Activated naive CD4-positive, alpha-beta T cell treated with anti-CD3 and anti-CD28 coated beads for 36 hours (primary cell): ENCODE results near the gene RHOBTB3. TPM values are rescaled to one million over a fixed set of nuclear protein-coding genes. Genes with fewer than 3 reads are reported as not detected.
"Not testable (repeated sequence)": the region's sequence is repeated elsewhere in the genome, so short reads cannot be mapped to it uniquely, and the experiment has no call there.

Source experiments
- CTCF ChIA-PET: fragments of 350-600 bp; sonication (Branson Sonifier 250); formaldehyde crosslinking; loops from one replicate; lab custom pipeline; 2021; ENCODE audit warnings: antibody characterized with exemption; lab: Charles Lee
- DNase-seq: peaks from one replicate; pipeline ENCODE4 v3.0.0-alpha.2; 2020
- H3K27ac Mint-ChIP-seq: one replicate; pipeline ENCODE4 v1.8.0; 2021; ENCODE audit warnings: mild to moderate bottlenecking, mixed read lengths
- H3K27me3 Mint-ChIP-seq: one replicate; pipeline ENCODE4 v1.8.0; 2021; ENCODE audit warnings: low read depth, mixed read lengths
- H3K36me3 Mint-ChIP-seq: one replicate; pipeline ENCODE4 v1.8.0; 2021; ENCODE audit warnings: low read depth, mixed read lengths
- H3K4me1 Mint-ChIP-seq: one replicate; pipeline ENCODE4 v1.8.0; 2021; ENCODE audit warnings: low read depth, mixed read lengths
- H3K4me3 Mint-ChIP-seq: one replicate; pipeline ENCODE4 v1.8.0; 2021; ENCODE audit warnings: mild to moderate bottlenecking, moderate library complexity, mixed read lengths
- H3K9me3 Mint-ChIP-seq: one replicate; pipeline ENCODE4 v1.8.0; 2021; ENCODE audit warnings: mixed read lengths
- intact Hi-C: fragments of 100-400 bp; cut with micrococcal nuclease; formaldehyde crosslinking; loops from one replicate; pipeline ENCODE4 v1.15.1; 2023
- total RNA-seq, 2 experiments: library from RNA; stranded (reverse); gene quantifications; one replicate each; pipeline ENCODE4 v1.2.3, GENCODE V29; 2021

Gene RHOBTB3, protein sequence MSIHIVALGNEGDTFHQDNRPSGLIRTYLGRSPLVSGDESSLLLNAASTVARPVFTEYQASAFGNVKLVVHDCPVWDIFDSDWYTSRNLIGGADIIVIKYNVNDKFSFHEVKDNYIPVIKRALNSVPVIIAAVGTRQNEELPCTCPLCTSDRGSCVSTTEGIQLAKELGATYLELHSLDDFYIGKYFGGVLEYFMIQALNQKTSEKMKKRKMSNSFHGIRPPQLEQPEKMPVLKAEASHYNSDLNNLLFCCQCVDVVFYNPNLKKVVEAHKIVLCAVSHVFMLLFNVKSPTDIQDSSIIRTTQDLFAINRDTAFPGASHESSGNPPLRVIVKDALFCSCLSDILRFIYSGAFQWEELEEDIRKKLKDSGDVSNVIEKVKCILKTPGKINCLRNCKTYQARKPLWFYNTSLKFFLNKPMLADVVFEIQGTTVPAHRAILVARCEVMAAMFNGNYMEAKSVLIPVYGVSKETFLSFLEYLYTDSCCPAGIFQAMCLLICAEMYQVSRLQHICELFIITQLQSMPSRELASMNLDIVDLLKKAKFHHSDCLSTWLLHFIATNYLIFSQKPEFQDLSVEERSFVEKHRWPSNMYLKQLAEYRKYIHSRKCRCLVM
- total RNA-seq, result 1 to 10 TPM; 1.5 to 2.4 TPM

- no peaks in the 10 kb centered on the region for H3K36me3 Mint-ChIP-seq
- intact Hi-C loops, result loop anchor here (1.0 to 5.0 kb wide), 2 partner anchors 29 to 231 kb away; partner anchors contain the start of gene ELL2
- H3K27ac Mint-ChIP-seq, result no peak within 1 kb of the TSS
- H3K27me3 Mint-ChIP-seq, result peaks cover 37% of the 10 kb centered on the region
- peaks cover 39% of the 10 kb centered on the region for H3K4me1 Mint-ChIP-seq
- peak; percentile 28 for DNase-seq
- peak within 1 kb of the TSS; percentile 75 for H3K4me3 Mint-ChIP-seq
- no peaks in the 10 kb centered on the region for H3K9me3 Mint-ChIP-seq
- CTCF ChIA-PET, result interaction anchor here (1.0 kb wide), 2 partner anchors 50 to 84 kb away, joined by 4 read pairs; partner anchors contain the start of gene RFESD
These were observed at the start of gene RHOBTB3 for GRCh38 chr5:95730730-95731570. Gene RHOBTB3, plus strand, starts transcription at chr5:95731336. Its CDS starts 347 bp downstream, at chr5:95731683.

- intact Hi-C loops, result no loop called here
- no peaks in the 10 kb centered on the region for H3K9me3 Mint-ChIP-seq
- no peaks in the 10 kb centered on the region for H3K36me3 Mint-ChIP-seq
- no peaks in the 10 kb centered on the region for H3K4me1 Mint-ChIP-seq
- H3K4me3 Mint-ChIP-seq, result no peak within 1 kb of the TSS
- CTCF ChIA-PET, result no interaction called here
- no peak for DNase-seq
- H3K27ac Mint-ChIP-seq, result no peak within 1 kb of the TSS
- peaks cover 2% of the 10 kb centered on the region for H3K27me3 Mint-ChIP-seq
These were observed 48.2 kb upstream of the RHOBTB3 start, which contains the start of gene SPATA9 for GRCh38 chr5:95682891-95683290. Gene SPATA9, minus strand, starts transcription at chr5:95682991. Its CDS starts 137 bp downstream, at chr5:95682854.

DNA sequence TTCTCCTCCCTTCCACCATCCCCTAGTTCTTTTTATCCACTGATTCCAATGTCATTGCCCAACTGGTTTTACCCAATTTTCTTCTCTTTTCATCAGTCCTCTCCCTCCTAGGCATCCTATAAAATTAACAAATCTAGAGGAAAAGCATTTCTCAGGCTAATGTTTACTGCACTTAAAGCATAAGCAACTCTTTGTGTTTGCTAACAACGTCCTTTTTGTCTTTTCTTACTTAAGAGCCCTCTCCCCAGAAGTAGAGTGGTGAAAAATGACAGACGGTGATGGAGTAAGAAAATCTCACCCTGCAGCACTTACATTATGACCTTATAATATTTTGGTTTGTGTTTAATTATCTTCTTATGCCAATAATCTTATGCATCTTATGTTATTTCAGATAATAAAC, 46.8 kb upstream of the RHOBTB3 start:
- peaks cover 2% of the 10 kb centered on the region for H3K27me3 Mint-ChIP-seq
- H3K27ac Mint-ChIP-seq, result no peak overlapping the region
- no peaks in the 10 kb centered on the region for H3K4me1 Mint-ChIP-seq
- no peak overlapping the region for H3K4me3 Mint-ChIP-seq
- intact Hi-C loops, result no loop called here
- CTCF ChIA-PET, result no interaction called here
- no peak for DNase-seq
- no peaks in the 10 kb centered on the region for H3K9me3 Mint-ChIP-seq
- no peaks in the 10 kb centered on the region for H3K36me3 Mint-ChIP-seq

- Mint-ChIP-seq H3K4me1 (no peaks in the 10 kb centered on the region), H3K4me3 (no peak overlapping the region), H3K27me3 (no peaks in the 10 kb centered on the region), H3K9me3 (peaks cover 5% of the 10 kb centered on the region), H3K36me3 (no peaks in the 10 kb centered on the region), H3K27ac (no peak overlapping the region)
- CTCF ChIA-PET, result no interaction called here
- intact Hi-C loops, result no loop called here
- DNase-seq, result no peak
These were observed 44.5 kb upstream of the RHOBTB3 start for GRCh38 chr5:95686651-95687050.

DNA sequence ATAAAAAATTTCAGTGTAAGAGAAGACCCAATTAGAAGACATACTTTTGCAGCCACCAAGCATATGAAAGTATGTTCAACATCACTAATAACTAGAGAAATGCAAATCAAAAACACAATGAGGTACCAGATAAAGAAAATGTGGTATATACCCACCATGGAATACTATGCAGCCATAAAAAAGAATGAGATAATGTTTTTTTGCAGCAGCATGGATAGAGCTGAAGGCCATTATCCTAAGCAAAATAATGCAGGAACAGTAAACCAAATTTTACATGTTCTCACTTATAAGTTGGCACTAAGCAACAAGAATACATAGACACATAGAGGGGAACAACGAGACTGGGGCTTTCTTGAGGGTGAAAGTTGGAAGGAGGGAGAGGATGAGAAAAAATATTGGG, 41.5 kb upstream of the RHOBTB3 start:
- no peak overlapping the region for H3K27ac Mint-ChIP-seq
- intact Hi-C loops, result no loop called here
- no peaks in the 10 kb centered on the region for H3K36me3 Mint-ChIP-seq

GRCh38 chr5:95690333-95690732, 40.8 kb upstream of the RHOBTB3 start:
- CTCF ChIA-PET, result no interaction called here
- Mint-ChIP-seq H3K4me3 (no peak overlapping the region), H3K9me3 (peaks cover 5% of the 10 kb centered on the region), H3K27ac (no peak overlapping the region), H3K36me3 (no peaks in the 10 kb centered on the region), H3K4me1 (no peaks in the 10 kb centered on the region), H3K27me3 (no peaks in the 10 kb centered on the region)
- no peak for DNase-seq
- intact Hi-C loops, result no loop called here

More for the DNA sequence above, 41.5 kb upstream of the RHOBTB3 start:
- Mint-ChIP-seq H3K9me3 (peaks cover 5% of the 10 kb centered on the region), H3K4me1 (no peaks in the 10 kb centered on the region), H3K27me3 (no peaks in the 10 kb centered on the region), H3K4me3 (no peak overlapping the region)
- DNase-seq, result no peak
- CTCF ChIA-PET, result no interaction called here

DNA sequence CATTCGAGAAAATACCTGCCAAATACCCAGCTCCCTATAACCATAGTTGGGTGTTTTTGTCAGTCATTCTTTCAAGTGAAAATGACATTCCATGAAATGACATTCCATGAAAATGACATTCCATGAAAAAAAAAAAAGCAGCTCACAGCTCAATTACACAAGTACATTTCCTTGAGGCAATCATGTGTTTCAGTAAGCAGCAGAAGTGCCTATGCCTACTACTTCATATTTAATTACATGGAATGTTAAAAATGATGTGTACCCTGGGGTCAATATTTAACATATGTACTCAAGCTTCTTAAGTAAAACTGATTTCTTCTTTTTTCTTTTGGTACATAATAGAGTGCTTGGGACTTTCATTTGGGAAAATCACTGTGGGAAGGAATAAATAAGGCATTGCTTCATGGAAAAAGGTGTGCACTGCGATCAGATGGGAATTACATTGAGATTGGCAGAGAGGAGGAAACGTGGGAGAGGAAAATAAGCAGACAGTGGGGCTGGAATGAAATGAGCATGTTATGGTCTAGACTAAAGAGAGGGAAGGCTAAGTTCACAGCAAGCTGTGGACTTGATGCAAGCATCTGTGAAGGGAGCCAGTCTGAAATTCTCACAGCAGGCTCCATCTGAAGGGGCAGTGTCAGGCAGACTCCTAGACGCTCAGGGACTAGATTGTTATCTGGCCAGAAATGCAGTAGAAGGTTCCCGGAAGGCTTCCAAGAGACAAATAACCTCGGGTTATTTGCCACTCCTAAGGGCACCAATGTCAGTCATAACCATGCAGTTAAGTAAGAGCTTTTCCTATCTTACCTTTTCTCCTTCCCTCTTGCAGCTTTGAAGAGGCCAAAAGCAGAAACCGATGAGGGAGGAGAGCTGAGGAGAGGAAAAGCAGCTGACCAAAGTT, 33.1 kb upstream of the RHOBTB3 start:
- no peaks in the 10 kb centered on the region for H3K4me1 Mint-ChIP-seq
- H3K4me3 Mint-ChIP-seq, result no peak overlapping the region
- H3K27ac Mint-ChIP-seq, result no peak overlapping the region
- DNase-seq, result no peak
- H3K9me3 Mint-ChIP-seq, result no peaks in the 10 kb centered on the region
- CTCF ChIA-PET, result interaction anchor here (0.6 to 1.9 kb wide), 5 partner anchors 32 to 902 kb away, joined by 3 to 6 read pairs (median 3); no protein-coding TSS in a partner anchor
- no peaks in the 10 kb centered on the region for H3K36me3 Mint-ChIP-seq
- peaks cover 8% of the 10 kb centered on the region for H3K27me3 Mint-ChIP-seq
- intact Hi-C loops, result no loop called here

- H3K27ac Mint-ChIP-seq, result no peak overlapping the region
- intact Hi-C loops, result no loop called here
These were observed 31.8 kb upstream of the RHOBTB3 start for GRCh38 chr5:95699337-95699736.

GRCh38 chr5:95701074-95701473, 30.1 kb upstream of the RHOBTB3 start:
- H3K4me1 Mint-ChIP-seq, result no peaks in the 10 kb centered on the region
- intact Hi-C loops, result no loop called here

More at GRCh38 chr5:95699337-95699736, 31.8 kb upstream of the RHOBTB3 start:
- Mint-ChIP-seq H3K9me3 (no peaks in the 10 kb centered on the region), H3K36me3 (no peaks in the 10 kb centered on the region), H3K27me3 (peaks cover 8% of the 10 kb centered on the region), H3K4me1 (no peaks in the 10 kb centered on the region), H3K4me3 (no peak overlapping the region)
- CTCF ChIA-PET, result no interaction called here
- no peak for DNase-seq

DNA sequence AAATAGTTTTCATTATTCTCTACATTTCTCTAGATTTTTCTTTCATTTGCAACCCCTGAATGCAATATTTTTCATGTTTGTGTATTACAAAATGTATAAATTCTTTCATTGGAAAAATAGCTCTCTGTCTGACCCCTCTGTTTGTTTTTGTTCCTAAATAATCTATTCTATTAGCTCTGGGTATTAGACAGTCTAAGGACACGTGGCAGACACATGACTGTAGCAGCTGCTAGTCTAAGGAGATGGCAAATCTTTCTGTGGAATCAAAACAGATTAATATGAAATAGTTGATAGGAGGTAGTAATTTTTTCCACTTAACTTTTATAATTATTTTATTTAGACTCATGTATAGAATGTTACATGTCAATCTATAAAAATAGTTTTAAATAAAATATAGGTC, 27.0 kb upstream of the RHOBTB3 start:
- CTCF ChIA-PET, result no interaction called here
- no peak overlapping the region for H3K4me3 Mint-ChIP-seq
- no peak overlapping the region for H3K27ac Mint-ChIP-seq
- intact Hi-C loops, result no loop called here
- H3K4me1 Mint-ChIP-seq, result no peaks in the 10 kb centered on the region
- no peaks in the 10 kb centered on the region for H3K9me3 Mint-ChIP-seq
- no peak for DNase-seq
- no peaks in the 10 kb centered on the region for H3K36me3 Mint-ChIP-seq
- no peaks in the 10 kb centered on the region for H3K27me3 Mint-ChIP-seq

More at GRCh38 chr5:95701074-95701473, 30.1 kb upstream of the RHOBTB3 start:
- no peaks in the 10 kb centered on the region for H3K9me3 Mint-ChIP-seq
- H3K27ac Mint-ChIP-seq, result no peak overlapping the region
- no peaks in the 10 kb centered on the region for H3K36me3 Mint-ChIP-seq
- no peak for DNase-seq
- H3K4me3 Mint-ChIP-seq, result no peak overlapping the region
- H3K27me3 Mint-ChIP-seq, result peaks cover 8% of the 10 kb centered on the region
- CTCF ChIA-PET, result interaction anchor here (1.4 kb wide), 1 partner anchor 80 kb away, joined by 4 read pairs; no protein-coding TSS in a partner anchor

DNA sequence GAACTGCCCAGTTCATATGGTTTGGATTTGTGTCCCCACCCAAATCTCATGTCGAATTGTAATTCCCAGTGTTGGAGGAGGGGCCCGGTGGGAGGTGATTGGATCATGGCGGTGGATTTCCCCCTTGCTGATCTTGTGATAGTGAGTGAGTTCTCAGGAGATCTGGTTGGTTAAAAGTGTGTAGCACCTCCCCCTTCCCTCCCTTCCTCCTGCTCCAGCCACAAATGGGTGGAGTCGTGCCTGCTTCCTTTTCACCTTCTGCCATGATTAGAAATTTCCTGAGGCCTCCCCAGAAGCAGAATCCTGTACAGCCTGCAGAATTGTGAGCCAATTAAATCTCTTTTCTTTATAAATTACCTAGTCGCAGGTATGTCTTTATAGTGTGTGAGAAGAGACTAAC, 24.9 kb upstream of the RHOBTB3 start:
- H3K27me3 Mint-ChIP-seq, H3K9me3 Mint-ChIP-seq, intact Hi-C loops, H3K27ac Mint-ChIP-seq, H3K4me3 Mint-ChIP-seq, CTCF ChIA-PET, H3K4me1 Mint-ChIP-seq, DNase-seq, H3K36me3 Mint-ChIP-seq: not testable (repeated sequence)
